H9 (cell line): ENCODE measurements around the gene SUPT3H. TPM values are rescaled to one million over a fixed set of nuclear protein-coding genes. Genes with fewer than 3 reads are reported as not detected.

Experiments
- DNase-seq: peaks from one replicate; pipeline ENCODE4 v3.0.0-alpha.2; 2017
- H2AFZ ChIP-seq: one replicate; pipeline ENCODE4 v1.6.1; 2013; ENCODE audit warnings: mild to moderate bottlenecking, low read length, control low read depth, moderate library complexity
- H2AK5ac ChIP-seq: 2 replicates; pipeline ENCODE4 v1.6.1; 2013; ENCODE audit warnings: low read length, control low read depth, mixed read lengths; ENCODE audit not compliant: insufficient read length
- H2BK120ac ChIP-seq: one replicate; pipeline ENCODE4 v1.6.1; 2013; ENCODE audit warnings: low read depth, mild to moderate bottlenecking, low read length, control low read depth, inconsistent platforms; ENCODE audit not compliant: poor library complexity, severe bottlenecking
- H2BK12ac ChIP-seq: 2 replicates; pipeline ENCODE4 v1.6.1; 2013; ENCODE audit warnings: low read length, control low read depth, mixed read lengths, low read depth; ENCODE audit not compliant: insufficient read length
- H2BK15ac ChIP-seq: 2 replicates; pipeline ENCODE4 v1.6.1; 2013; ENCODE audit warnings: low read depth, low read length, control low read depth
- H2BK20ac ChIP-seq: one replicate; pipeline ENCODE4 v1.6.1; 2013; ENCODE audit warnings: low read depth, mild to moderate bottlenecking, low read length, control low read depth, inconsistent platforms; ENCODE audit not compliant: poor library complexity, severe bottlenecking
- H2BK5ac ChIP-seq: 2 replicates; pipeline ENCODE4 v1.6.1; 2013; ENCODE audit warnings: low read length, control low read depth, mixed read lengths; ENCODE audit not compliant: insufficient read length
- H3K14ac ChIP-seq: 2 replicates; pipeline ENCODE4 v1.6.1; 2013; ENCODE audit warnings: low read length, control low read depth; ENCODE audit not compliant: insufficient read depth
- H3K18ac ChIP-seq: 2 replicates; pipeline ENCODE4 v1.6.1; 2013; ENCODE audit warnings: low read depth, mild to moderate bottlenecking, mixed read lengths, low read length, control low read depth; ENCODE audit not compliant: insufficient read length
- H3K23ac ChIP-seq: 2 replicates; pipeline ENCODE4 v1.6.1; 2013; ENCODE audit warnings: low read length, control low read depth, mixed read lengths, low read depth; ENCODE audit not compliant: insufficient read length
- H3K23me2 ChIP-seq: 2 replicates; pipeline ENCODE4 v1.6.1; 2013; ENCODE audit warnings: low read depth, mild to moderate bottlenecking, mixed read lengths, low read length, control low read depth; ENCODE audit not compliant: insufficient read length, poor library complexity, severe bottlenecking
- H3K27ac ChIP-seq: 2 replicates; pipeline ENCODE4 v1.5.1; 2013; ENCODE audit warnings: low read length, control low read depth, mixed read lengths, low read depth; ENCODE audit not compliant: insufficient read length
- H3K27me3 ChIP-seq: 2 replicates; pipeline ENCODE4 v1.6.1; 2013; ENCODE audit warnings: low read length, control low read depth, inconsistent platforms; ENCODE audit not compliant: insufficient read depth
- H3K4ac ChIP-seq: 2 replicates; pipeline ENCODE4 v1.6.1; 2013; ENCODE audit warnings: low read depth, mild to moderate bottlenecking, control low read depth, inconsistent platforms, low read length, moderate library complexity
- H3K4me1 ChIP-seq: 2 replicates; pipeline ENCODE4 v1.6.1; 2013; ENCODE audit warnings: low read length, control low read depth, inconsistent platforms; ENCODE audit not compliant: insufficient read depth
- H3K4me2 ChIP-seq: 2 replicates; pipeline ENCODE4 v1.6.1; 2013; ENCODE audit warnings: low read length, control low read depth, mixed read lengths; ENCODE audit not compliant: insufficient read length, insufficient read depth
- H3K56ac ChIP-seq: 2 replicates; pipeline ENCODE4 v1.6.1; 2013; ENCODE audit warnings: low read depth, mild to moderate bottlenecking, mixed read lengths, low read length, control low read depth; ENCODE audit not compliant: insufficient read length
- H3K79me1 ChIP-seq: 2 replicates; pipeline ENCODE4 v1.6.1; 2013; ENCODE audit warnings: low read depth, mild to moderate bottlenecking, moderate library complexity, low read length, control low read depth, inconsistent platforms; ENCODE audit not compliant: insufficient read depth, poor library complexity, severe bottlenecking
- H3K79me2 ChIP-seq: 2 replicates; pipeline ENCODE4 v1.6.1; 2013; ENCODE audit warnings: low read length, control low read depth, inconsistent platforms; ENCODE audit not compliant: insufficient read depth
- H3K9ac ChIP-seq: 2 replicates; pipeline ENCODE4 v1.6.1; 2013; ENCODE audit warnings: low read length, control low read depth, mixed read lengths; ENCODE audit not compliant: insufficient read length; ENCODE audit errors: extremely low read depth
- H3K9me3 ChIP-seq: one replicate; pipeline ENCODE4 v1.6.1; 2013; ENCODE audit warnings: low read depth, low read length, inconsistent platforms; ENCODE audit not compliant: control insufficient read depth
- H3T11ph ChIP-seq: one replicate; pipeline ENCODE4 v1.6.1; 2013; ENCODE audit warnings: mild to moderate bottlenecking, low read length, control low read depth, inconsistent platforms
- H4K20me1 ChIP-seq: one replicate; pipeline ENCODE4 v1.6.1; 2013; ENCODE audit not compliant: control insufficient read depth, insufficient read length, insufficient read depth
- H4K5ac ChIP-seq: 2 replicates; pipeline ENCODE4 v1.6.1; 2013; ENCODE audit warnings: low read depth, mild to moderate bottlenecking, mixed read lengths, low read length, control low read depth; ENCODE audit not compliant: insufficient read length
- H4K8ac ChIP-seq: replicated peaks from 2 replicates; pipeline ENCODE4 v1.6.1; 2013; ENCODE audit warnings: low read length, control low read depth, mixed read lengths, low read depth; ENCODE audit not compliant: insufficient read length
- H4K91ac ChIP-seq: 2 replicates; pipeline ENCODE4 v1.6.1; 2013; ENCODE audit warnings: low read depth, mild to moderate bottlenecking, moderate library complexity, mixed read lengths, low read length, control low read depth; ENCODE audit not compliant: insufficient read length
- H3K27ac Mint-ChIP-seq, 3 experiments: 2 replicates in 2 of 3; 3 replicates in 1 of 3; pipeline ENCODE4 v1.8.0; 2020 to 2021; ENCODE audit warnings: mixed read lengths in 3 of 3, mild to moderate bottlenecking in 1 of 3, moderate library complexity in 1 of 3
- H3K27me3 Mint-ChIP-seq: 2 replicates; pipeline ENCODE4 v1.8.0; 2021; ENCODE audit warnings: low read depth, mild to moderate bottlenecking, moderate library complexity, mixed read lengths
- H3K36me3 Mint-ChIP-seq, 3 experiments: 2 replicates in 2 of 3; 3 replicates in 1 of 3; pipeline ENCODE4 v1.8.0; 2020 to 2021; ENCODE audit warnings: low read depth in 3 of 3, mixed read lengths in 3 of 3; ENCODE audit not compliant: insufficient read depth in 1 of 3
- H3K4me1 Mint-ChIP-seq, 2 experiments: 2 replicates each; pipeline ENCODE4 v1.8.0; 2020; ENCODE audit warnings: mixed read lengths in 2 of 2
- H3K4me3 Mint-ChIP-seq, 2 experiments: 2 replicates in 1 of 2; 3 replicates in 1 of 2; pipeline ENCODE4 v1.8.0; 2020 to 2021; ENCODE audit warnings: mild to moderate bottlenecking in 2 of 2, mixed read lengths in 2 of 2, moderate library complexity in 1 of 2
- H3K9me3 Mint-ChIP-seq, 2 experiments: 2 replicates in 1 of 2; 3 replicates in 1 of 2; pipeline ENCODE4 v1.8.0; 2020; ENCODE audit warnings: mild to moderate bottlenecking in 2 of 2, mixed read lengths in 2 of 2, moderate library complexity in 1 of 2
- WGBS: extraction: QIAGEN DNeasy Blood & Tissue Kit; methylation state at CpG from one replicate; pipeline ENCODE4 v1.1.7; 2013; ENCODE audit warnings: missing lambda C conversion rate, low lambda C conversion rate, mixed read lengths; ENCODE audit not compliant: insufficient read length; ENCODE audit errors: extremely low coverage; 5-methylcytosine and 5-hydroxymethylcytosine counted together
- total RNA-seq: library from RNA; stranded (reverse); gene quantifications from 2 replicates; pipeline ENCODE4 v1.2.1, GENCODE V29; 2021
- TF ChIP-seq, protein P1 (sequence below): fragments of 200-600 bp; sonication (generic); conservative IDR thresholded peaks from 3 replicates; pipeline ENCODE4 v1.8.0; 2021; ENCODE audit warnings: antibody characterized with exemption, mild to moderate bottlenecking

SUPT3H gene
- total RNA-seq, 1 experiment from 2014 or later, result 22.5 TPM

DNA sequence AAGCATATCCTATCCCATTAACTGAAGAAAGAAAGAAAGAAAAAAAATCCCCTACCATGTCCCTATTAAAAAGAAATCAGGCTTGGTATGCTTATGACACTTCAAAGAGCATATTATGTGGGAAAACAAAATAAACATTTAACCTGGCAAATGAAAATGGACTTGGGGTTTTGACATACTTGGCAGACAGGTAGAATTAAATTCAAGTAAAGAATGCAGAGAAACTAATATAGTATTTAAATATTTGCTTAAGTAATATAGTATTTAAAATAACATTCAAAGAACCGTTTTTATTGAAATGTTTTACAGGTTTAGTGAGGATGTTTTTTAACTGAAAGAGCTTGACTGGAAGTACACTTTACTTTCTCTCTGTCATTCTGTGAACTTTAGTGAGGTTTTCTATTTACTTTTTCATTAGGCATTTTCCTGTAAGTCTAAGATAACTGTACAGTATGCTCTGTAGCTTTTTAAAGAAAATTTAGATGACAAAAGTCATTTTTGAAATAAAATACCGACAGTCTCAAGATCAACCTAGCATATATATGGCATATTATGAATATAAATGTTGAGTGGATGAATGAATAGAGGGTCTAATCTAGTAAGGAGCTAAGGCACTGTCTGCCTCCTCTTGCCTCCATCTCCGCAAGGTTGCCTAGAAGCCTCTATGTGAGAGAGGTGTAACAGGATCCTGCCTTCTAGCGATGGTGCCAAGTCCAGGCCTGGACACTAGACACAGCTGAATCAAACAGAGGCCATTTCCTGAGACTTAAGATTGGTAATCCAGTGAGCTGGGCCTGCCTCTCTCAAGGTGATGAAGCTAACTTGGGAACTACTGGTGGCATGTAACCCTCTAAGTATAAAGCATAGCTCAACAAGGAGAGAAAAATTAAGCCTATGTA, 394.0 kb downstream of the SUPT3H start:
- H2BK5ac ChIP-seq, result no peak overlapping the region
- H2BK20ac ChIP-seq, result no peak overlapping the region
- H3K4me1 ChIP-seq, result no peaks in the 10 kb centered on the region; the same call in 1 of the 2 replicates
- H3K4me2 ChIP-seq, result no peak overlapping the region
- no peak overlapping the region for H2AFZ ChIP-seq
- no peak overlapping the region for H3K4ac ChIP-seq
- no peak for DNase-seq
- no peak overlapping the region for H4K8ac ChIP-seq
- no peaks in the 10 kb centered on the region for H3K79me2 ChIP-seq
- H3K23ac ChIP-seq, result no peak overlapping the region
- no peaks in the 10 kb centered on the region for H4K20me1 ChIP-seq
- H3K14ac ChIP-seq, result no peak overlapping the region
- H3K9me3 ChIP-seq, result no peaks in the 10 kb centered on the region
- H3K23me2 ChIP-seq, result no peaks in the 10 kb centered on the region
- no peak overlapping the region for H3T11ph ChIP-seq
- WGBS, result no CpG with 5 or more reads among the region's 4 CpGs
- H3K27ac ChIP-seq, result no peak overlapping the region
- Mint-ChIP-seq H3K9me3 (no peaks in the 10 kb centered on the region), H3K27ac (no peak overlapping the region), H3K36me3 (no peaks in the 10 kb centered on the region), H3K4me3 (no peak overlapping the region), H3K27me3 (no peaks in the 10 kb centered on the region), H3K4me1 (peaks cover 0 to 5% of the 10 kb centered on the region in 2 experiments; a peak in 2 of 4 replicates)
- H3K27me3 ChIP-seq, result no peaks in the 10 kb centered on the region
- H3K9ac ChIP-seq, result no peak overlapping the region
- TF ChIP-seq, protein P1, sequence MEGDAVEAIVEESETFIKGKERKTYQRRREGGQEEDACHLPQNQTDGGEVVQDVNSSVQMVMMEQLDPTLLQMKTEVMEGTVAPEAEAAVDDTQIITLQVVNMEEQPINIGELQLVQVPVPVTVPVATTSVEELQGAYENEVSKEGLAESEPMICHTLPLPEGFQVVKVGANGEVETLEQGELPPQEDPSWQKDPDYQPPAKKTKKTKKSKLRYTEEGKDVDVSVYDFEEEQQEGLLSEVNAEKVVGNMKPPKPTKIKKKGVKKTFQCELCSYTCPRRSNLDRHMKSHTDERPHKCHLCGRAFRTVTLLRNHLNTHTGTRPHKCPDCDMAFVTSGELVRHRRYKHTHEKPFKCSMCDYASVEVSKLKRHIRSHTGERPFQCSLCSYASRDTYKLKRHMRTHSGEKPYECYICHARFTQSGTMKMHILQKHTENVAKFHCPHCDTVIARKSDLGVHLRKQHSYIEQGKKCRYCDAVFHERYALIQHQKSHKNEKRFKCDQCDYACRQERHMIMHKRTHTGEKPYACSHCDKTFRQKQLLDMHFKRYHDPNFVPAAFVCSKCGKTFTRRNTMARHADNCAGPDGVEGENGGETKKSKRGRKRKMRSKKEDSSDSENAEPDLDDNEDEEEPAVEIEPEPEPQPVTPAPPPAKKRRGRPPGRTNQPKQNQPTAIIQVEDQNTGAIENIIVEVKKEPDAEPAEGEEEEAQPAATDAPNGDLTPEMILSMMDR, result no peak
- H3K56ac ChIP-seq, result no peak overlapping the region
- H2BK12ac ChIP-seq, result no peak overlapping the region
- H3K18ac ChIP-seq, result no peak overlapping the region
- H3K79me1 ChIP-seq, result no peaks in the 10 kb centered on the region
- H2AK5ac ChIP-seq, result no peak overlapping the region
- no peak overlapping the region for H2BK15ac ChIP-seq
- H2BK120ac ChIP-seq, result no peak overlapping the region
- H4K91ac ChIP-seq, result no peak overlapping the region
- no peak overlapping the region for H4K5ac ChIP-seq
